Stimulated activated CD8-positive, alpha-beta memory T cell treated with anti-CD3 and anti-CD28 coated beads, Interleukin-7, amount 100 ng/mL, for 24 hours (primary cell): Measurements from ENCODE around the gene TRIAP1.
"Not testable (repeated sequence)": the region's sequence is repeated elsewhere in the genome, so short reads cannot be mapped to it uniquely, and the experiment has no call there.

ENCODE experiments used
- DNase-seq: peaks from one replicate; pipeline ENCODE4 v3.0.0-alpha.2; 2020; ENCODE audit warnings: low read depth

TRIAP1 gene

DNA sequence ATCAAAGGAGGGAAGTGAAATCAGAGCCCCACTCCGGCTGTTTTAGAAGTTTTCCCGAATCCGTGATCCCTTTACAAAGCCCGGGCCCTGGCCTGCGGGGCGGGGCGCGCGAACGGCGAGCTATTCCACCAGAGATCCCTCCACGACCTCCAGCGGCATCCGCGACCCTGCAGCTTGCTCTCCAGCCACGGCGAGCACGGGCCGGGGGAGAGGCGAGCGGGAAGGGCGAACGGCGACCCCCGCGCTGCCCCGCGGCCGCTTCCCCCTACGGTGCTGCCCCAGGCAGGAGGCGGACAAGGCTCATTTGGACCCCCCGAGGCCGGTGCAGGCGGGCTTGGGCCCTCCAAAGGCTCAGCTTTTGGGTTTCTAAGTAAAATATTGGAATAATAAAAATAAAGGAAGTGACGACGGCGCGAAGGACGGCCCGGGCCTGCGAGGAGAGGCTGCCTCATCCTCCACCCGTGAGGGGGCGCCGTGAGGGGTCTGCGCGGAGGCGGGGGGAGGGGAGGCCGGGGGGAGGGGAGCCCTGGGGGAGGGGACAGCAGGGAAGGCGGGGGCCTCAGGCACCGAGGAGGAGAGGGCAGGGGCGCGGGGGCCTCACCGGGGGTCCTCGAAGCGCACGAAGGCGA, 22.8 kb upstream of the TRIAP1 start:
- DNase-seq = peak; percentile 26

DNA sequence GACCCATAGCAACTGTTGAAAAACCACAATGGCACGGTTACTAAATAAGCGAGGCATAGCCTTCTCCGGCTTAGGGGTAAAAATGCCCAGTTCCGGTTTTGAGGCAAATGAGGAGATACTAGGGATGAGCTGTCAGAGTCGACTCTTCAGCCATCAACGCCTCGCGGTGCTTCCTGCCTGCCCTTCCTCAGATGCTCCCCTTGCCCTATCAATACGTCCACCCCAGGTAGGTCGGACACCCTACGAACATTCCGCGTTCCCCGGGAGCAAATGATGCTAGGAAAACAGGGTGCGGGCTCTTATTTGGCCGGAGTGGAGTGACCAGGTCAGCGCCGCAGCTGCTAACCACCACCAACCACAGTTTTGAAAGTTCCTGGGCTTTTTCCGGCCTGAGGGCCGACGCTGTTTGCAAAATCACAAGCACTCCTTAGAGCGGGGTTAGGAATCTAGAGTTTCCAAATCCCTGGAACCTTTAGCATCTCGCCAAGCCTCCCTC, 22.2 kb upstream of the TRIAP1 start:
- DNase-seq = no peak

DNA sequence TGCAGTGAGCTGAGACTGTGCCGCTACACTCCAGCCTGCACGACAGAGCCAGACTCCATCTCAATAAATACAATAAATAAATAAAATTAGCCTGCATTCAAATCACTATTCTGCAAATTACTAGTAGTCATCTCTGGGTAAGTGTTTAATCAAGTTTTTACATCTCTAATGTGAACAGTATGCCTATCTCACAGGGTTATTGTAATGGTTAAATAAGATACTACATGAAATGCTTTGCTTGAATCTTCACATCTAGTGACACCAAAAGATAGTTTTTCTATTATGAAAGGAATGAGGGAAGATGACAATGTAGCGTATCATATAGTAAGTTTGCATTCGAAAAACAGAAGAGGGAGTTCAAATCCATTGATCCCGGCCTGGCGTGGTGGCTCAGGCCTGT, 21.3 kb upstream of the TRIAP1 start:
- no peak for DNase-seq

DNA sequence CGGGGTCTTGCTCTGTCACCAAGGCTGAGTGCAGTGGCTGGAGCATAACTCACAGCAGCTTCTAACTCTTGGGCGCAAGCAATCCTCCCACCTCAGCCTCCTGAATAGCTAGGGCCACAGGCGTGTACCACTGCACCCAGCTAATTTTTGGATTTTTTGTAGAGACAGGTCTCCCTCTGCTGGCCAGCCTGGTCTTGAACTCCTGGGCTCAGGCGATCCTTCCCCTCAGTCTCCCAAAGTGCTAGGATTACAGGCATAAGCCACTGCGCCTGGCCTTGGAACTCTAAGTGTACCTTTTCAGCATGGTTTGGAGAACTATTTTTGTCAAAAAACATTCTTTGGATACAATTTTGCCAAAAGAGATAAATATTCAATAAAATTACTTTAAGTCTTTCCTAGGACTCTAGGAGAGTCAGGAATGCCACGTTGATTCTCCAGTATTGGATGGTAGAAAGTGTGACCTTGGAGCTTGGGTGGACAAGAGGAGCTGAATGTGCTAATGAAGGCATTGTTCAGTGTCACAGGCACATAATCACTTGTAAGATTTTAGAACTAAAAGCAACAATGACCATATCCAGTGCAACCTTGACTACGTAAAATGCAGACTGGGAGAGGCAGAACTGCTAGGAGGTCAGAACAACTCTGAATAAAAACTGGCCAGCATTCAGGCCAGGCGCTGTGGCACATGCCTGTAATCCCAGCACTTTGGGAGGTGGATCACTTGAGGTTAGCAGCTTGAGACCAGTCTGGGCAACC, 20.6 kb upstream of the TRIAP1 start:
- DNase-seq = no peak

DNA sequence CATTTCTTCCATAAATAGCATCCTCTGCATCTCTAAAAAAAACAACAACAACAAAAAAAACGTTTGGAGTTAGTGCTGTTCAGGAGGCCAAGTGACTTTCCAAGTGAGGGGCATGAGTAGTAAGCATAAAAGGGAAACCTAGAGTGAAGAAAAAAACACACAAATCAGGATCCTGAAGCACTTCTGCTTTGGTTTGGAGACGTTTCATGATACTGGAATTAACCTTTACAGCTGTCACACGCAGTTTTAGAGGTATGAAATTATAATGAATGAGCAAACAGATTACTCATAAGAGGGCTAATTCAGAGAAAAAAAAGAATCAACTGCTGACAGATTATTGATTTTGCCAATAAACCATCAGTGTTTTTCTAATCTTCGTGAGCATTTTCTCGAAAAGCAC, 19.6 kb upstream of the TRIAP1 start:
- no peak for DNase-seq

DNA sequence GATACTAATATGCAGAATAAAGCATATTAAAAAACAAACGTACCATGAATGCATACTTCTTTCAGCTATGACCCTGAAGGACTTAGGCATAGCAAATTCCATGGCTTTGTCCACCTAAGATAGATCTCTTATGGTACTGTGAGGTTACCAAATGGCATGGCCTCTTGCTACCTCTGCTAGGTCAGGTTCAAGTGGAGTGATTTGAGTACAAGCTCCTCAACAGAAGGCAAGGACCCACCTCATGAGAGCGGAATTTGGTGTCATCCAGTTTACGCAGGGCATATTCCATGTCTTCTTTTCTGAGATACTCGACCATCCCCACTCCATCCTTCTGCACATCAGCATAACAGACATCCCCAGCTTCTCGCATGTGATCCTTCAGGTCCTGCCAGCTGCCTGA, 17.5 kb upstream of the TRIAP1 start:
- no peak for DNase-seq

DNA sequence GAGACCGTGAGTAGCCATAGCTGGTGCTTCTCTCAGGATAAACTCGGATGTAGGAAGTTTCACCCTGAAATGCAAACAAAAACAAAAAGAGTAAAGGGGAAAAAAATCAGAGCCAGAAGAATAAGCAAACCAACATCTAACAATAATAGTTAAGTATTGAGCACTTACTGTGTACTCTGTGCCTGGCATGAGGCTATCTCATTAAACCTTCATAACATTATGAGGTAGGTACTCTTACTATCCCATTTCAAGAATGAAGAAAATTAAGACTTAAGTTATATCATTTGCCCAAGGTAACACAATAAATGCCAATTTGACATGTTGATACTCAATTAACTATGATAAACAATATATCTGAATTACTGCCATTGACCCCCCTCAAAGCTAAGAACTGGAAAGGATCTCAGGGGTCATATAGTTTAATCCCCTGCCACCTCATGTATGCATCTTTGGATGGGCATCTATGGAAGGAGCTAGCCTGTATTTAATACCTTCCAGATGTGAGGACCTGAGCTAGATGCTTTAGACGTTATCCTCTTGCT, 16.0 kb upstream of the TRIAP1 start:
- DNase-seq = no peak

DNA sequence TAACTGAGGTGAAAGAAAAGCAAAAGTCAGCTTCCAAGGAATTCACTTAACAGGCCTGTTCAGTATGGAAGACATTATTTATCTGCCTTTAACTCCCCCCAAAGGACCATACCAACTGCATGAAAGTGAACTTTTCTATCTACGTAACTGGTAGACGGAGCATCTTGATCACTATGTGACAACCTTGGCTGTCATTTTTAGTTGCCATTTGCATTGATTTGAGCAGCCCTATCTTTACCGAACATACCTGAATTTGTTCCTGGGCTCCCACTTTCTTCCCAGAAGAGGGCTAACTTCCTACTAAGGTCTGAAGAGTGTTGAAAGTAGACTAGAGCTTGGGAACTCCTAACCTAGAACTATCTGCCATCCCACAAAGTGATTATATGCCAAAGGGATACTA, 14.0 kb upstream of the TRIAP1 start:
- no peak for DNase-seq

DNA sequence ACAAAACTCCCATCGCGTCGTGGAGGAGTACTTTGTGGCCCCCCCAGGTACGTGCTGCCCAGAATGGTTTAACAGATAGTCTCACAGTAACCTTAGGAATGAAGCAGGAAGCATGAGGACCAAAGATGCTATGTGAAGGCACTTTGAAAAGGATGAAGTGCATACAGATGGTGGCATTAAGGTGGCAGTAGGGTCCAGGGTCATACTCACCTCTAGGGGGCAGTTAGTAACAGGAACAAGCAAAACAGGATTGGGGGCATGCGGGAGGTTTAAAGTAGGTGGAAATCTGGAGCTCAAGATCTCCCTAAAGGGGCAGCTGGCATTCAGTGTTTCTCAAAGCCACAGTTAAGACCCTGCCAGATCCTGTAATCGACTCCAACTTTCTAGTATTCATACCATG, 10.9 kb upstream of the TRIAP1 start:
- DNase-seq = no peak

DNA sequence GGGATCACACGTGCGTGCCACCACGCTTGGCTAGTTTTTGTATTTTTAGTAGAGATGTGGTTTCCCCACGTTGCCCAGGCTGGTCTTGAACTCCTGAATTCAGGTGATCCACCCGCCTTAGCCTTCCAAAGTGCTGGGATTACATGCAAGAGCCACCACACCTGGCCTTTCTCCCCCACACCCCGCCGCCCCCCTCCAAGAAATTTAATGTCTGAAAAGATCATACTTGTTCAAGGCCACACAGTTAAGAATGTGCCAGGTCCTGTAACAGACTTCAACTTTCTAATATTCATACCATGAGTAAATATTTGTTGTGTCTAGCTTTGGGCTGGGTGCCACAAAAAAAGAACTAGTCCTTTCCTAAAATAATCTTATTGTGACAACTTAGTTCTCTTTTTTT, 9.1 kb upstream of the TRIAP1 start:
- no peak for DNase-seq

DNA sequence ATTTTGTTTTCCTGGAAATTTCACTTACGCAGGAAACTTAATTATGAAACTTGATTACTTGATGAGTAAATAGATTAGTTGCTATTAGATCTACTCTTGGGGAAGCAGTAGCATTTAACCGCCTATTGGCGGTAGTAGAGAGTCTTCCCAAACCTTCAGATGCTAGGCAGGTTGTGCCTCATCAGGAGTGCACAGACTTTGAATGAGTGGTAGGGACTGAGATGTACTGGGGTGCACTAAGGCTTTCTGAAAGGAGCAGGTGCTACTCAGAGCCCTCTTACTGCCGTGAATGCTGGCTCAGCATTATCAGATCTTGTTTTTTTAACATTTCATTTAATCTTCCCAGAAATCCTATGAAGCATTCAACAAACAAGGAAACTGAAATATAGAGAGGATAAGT, 7.8 kb upstream of the TRIAP1 start:
- no peak for DNase-seq

DNA sequence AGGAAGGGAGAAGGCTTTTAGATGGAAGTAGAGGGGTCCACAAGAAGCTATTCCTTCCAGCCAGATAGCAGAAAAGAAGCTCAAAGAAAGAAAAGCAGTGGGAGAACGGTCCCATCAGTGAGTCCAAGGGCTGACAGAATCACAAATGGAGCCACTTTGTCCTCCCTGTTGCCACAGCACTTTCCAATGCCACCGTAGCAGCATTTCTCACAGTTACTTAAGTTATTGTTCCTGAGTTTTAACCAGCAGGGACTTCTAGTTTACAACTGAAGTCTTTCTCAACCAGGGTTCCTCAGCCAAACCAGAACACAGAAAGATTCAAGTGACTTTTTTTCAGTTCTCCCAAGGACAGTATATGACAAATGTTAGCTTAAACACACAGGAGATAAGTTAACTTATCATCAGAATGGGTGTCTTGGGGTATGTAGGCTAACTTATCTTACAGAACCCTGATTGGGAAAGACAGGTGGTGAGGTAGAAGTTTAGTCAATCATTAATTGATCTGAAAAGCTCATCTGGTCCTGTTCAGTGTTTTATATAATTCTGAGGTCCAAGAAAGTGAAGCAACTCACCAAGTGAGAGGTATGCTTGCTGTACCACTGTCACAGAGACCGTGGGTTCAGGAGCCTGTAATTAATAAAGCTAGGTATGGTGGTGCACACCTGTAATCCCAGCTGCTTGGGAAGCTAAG, 7.0 kb upstream of the TRIAP1 start:
- no peak for DNase-seq

DNA sequence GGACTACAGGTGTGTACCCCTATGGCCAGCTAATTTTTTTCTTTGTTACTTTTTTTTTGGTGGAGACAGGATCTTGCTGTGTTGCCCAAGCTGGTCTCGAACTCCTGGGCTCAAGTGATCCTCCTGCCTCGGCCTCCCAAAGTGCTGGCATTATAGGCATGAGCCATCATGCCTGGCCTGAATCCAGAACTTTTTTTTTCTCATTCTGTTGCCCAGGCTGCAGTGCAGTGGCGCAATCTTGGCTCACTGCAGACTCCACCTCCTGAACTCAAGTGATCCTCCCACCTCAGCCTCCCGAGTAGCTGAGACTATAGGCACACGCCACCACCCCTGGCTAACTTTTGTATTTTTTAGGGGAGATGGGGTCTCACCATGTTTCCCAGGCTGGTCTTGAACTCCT, 6.3 kb upstream of the TRIAP1 start:
- DNase-seq = not testable (repeated sequence)

DNA sequence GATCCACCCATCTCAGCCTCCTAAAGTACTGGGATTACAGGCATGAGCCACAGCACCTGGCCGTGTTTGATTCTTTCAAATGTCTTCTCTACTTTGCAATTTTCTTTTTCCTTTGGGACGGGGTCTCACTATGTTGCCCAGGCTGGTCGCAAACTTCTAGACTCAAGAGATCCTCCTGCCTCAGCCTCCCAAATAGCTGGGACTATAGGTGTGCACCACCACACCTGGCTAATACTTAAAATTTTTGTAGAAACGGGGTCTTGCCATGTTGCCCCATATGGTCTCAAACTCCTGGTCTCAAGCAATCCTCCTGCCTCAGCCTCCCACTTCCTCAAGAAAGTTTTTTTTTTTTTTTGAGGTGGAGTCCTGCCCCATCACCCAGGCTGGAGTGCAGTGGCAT, 1.8 kb upstream of the TRIAP1 start:
- no peak for DNase-seq

DNA sequence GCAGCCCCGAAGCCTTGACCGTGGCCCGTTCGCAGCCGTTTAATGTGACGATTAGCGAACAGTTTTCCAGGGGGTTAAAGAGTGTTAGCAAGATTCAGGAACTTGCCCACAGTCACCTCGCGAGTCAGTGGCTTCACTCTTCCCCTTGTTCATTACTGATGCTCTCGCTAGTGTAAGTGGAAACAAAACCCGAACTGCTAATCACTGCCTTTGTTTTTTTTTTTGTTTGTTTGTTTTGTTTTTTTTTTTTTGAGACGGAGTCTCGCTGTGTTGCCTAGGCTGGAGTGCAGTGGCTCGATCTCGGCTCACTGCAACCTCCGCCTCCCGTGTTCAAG, 627 bp upstream of the TRIAP1 start:
- DNase-seq = not testable (repeated sequence)

DNA sequence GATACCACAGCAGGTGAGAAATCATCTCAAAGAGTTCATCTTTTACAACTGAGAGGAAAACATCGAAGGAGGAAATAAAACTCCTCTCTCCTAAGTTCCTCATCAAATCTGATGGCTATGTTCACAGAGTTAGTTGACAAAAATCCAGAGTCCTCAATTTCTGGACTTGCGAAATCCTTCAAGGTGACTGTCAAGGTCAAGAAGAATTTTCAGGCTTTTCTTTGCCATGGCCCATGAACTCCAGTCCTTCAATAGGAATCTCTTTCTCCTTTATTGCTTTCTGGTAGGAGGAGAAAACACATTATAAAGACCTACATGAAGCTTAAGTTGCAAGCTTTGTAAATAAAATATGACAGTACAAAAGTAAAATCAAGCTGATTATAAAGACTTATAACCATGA, 1.5 kb downstream of the TRIAP1 start:
- no peak for DNase-seq

DNA sequence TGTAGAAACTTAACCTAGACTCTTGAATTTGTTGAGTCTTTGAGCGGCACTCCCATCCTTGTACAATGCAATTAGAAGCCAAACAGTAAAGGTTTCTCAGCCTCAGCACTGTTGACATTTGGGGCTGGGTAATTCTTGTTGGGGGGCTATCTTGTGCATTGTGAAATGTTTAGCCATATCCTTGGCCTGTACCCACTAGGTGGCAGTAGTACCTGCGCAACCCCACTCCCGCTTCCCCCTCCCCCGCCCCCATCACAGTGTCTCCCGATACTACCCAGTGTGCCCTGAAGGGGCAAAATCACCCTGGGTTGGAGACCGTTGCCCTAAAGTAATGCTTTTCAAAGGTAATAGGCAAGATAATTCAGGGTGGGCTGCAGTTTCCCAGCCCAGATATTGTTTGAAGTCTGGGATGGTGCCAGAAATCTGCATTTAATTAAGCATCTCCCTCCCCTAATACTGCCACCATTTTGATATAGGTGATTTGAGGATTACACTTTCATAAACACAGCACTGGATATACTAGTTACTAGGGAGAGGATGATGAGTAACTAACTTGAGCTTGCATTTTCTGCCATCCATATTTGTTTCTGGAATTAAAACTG, 6.4 kb downstream of the TRIAP1 start:
- DNase-seq = peak; percentile 40

DNA sequence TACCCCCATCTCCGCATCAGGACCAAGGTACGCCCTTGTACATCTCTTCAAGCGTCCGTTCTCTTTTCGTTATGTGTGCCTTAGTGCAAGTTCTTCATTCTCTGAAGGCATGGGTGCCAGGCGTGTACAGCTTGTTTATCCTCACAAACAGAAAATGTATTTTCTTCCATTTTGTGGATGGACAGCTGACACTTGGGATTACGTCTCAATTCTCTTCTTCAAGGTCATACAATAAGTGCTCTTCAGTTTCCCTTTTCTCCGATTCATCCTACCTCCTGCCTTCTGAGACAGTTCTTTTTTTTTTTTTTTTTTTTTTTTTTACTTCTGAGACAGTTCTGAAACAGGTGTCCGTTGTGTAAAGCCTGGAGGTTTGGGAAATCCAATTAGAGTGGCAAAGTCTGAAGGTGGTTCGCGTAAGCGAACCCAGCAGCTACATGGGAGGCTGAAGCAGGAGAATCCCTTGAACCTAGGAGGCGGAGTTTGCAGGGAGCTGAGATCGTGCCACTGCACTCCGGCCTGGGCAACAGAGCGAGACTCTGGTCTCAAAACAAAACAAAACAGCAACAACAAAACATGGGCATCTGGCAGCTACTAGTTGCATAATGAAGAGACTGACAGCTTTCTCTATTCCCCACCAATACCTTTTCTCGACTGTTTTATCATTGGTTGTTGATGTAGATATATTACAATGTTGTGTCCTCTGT, 7.5 kb downstream of the TRIAP1 start:
- no peak for DNase-seq

DNA sequence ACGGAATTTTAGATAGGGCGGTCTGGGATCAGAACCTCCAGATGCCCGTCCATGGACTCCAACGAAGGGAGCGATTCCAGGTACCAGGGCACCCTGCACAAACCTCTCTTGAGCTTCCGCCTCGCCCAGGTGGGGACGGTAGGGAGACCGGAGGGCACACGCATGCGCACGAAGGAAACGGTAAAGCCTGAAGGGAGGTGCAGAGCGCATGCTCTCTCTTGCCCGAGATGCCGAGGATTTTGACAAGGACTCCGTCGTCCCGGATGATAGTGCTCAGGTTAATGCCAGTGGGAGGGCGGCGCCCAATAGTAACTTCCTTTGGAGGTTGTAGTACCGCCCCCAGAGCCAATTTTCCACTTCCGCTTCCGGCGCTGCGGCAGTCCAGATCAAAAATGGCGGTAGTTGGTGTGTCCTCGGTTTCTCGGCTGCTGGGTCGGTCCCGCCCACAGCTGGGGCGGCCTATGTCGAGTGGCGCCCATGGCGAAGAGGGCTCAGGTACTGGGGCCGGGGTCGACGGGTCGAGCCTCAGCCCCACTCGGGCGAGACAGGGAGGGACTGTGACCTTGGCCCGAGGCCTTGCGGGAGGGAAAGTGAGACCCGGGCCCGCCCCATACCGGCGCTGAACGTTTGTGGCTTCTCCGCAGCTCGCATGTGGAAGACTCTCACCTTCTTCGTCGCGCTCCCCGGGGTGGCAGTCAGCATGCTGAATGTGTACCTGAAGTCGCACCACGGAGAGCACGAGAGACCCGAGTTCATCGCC, 8.3 kb downstream of the TRIAP1 start, which contains the start of gene COX6A1:
COX6A1 (plus strand) TSS at position 379 of the 760 bp plus-strand sequence; CDS start at position 393, 14 bp downstream.
- peak; percentile 96 for DNase-seq

DNA sequence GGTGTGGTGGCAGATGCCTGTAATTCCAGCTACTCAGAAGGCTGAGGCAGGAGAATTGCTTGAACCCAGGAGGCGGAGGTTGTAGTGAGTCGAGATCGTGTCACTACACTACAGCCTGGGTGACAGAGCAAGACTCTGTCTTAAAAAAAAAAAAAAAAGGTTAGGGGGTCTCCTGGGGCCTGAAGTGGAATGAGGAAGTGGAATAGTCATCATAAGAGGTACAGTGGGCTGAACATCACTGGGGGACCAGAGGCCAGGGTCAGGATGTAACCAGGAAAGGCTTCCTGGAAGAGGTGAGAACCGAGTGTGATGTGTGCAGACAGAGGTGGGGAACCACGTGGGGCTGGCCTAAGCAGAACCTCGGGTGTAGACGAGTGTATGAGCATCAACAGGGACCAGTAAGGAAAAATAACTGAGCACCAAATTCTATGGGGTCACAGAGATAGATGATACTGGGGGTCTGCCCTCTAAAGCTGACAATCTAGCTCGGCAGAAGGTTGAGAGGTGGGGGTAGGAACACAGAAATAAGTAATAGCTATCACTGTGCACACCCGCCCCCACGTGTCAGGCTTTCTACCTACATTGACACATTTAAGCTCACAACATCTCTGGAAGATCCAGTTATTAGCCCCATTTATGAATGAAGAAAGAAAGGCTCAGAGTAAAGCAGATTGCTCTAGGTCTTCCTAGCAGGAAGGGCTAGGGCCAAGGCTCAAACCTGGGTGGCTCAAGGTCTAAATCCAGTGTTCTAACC, 13.2 kb downstream of the TRIAP1 start:
- no peak for DNase-seq
